Mesothelial cell of epicardium (in vitro differentiated cells): ENCODE measurements around the gene TET1. TPM values are rescaled to one million over a fixed set of nuclear protein-coding genes. Genes with fewer than 3 reads are reported as not detected.
"Not testable (repeated sequence)": the region's sequence is repeated elsewhere in the genome, so short reads cannot be mapped to it uniquely, and the experiment has no call there.

Source experiments
- DNase-seq, 2 experiments: peaks; one replicate each; pipeline ENCODE4 v3.0.0; 2021; ENCODE audit warnings: low spot score in 2 of 2; ENCODE audit not compliant: unreplicated experiment in 2 of 2
- H3K27ac Mint-ChIP-seq: 2 replicates; pipeline ENCODE4 v1.8.0; 2021; ENCODE audit warnings: mixed read lengths
- H3K27me3 Mint-ChIP-seq: 2 replicates; pipeline ENCODE4 v1.8.0; 2021; ENCODE audit warnings: low read depth, mixed read lengths
- H3K36me3 Mint-ChIP-seq: 2 replicates; pipeline ENCODE4 v1.8.0; 2021; ENCODE audit warnings: mixed read lengths
- H3K4me1 Mint-ChIP-seq: 2 replicates; pipeline ENCODE4 v1.8.0; 2021; ENCODE audit warnings: mixed read lengths
- H3K4me3 Mint-ChIP-seq: 2 replicates; pipeline ENCODE4 v1.8.0; 2021; ENCODE audit warnings: mild to moderate bottlenecking, moderate library complexity, mixed read lengths
- H3K9me3 Mint-ChIP-seq: 2 replicates; pipeline ENCODE4 v1.8.0; 2021; ENCODE audit warnings: mixed read lengths
- CTCF ChIP-seq: fragments of 200-600 bp; sonication (generic); IDR thresholded peaks from one replicate; pipeline ENCODE4 v1.5.0; 2021; ENCODE audit warnings: antibody characterized with exemption; ENCODE audit not compliant: unreplicated experiment
- total RNA-seq: library from RNA; stranded (reverse); gene quantifications from 3 replicates; pipeline ENCODE4 v1.2.1, GENCODE V29; 2021

The TET1 gene
- total RNA-seq, 1 donor from 2014 or later, result 35.7 TPM

DNA sequence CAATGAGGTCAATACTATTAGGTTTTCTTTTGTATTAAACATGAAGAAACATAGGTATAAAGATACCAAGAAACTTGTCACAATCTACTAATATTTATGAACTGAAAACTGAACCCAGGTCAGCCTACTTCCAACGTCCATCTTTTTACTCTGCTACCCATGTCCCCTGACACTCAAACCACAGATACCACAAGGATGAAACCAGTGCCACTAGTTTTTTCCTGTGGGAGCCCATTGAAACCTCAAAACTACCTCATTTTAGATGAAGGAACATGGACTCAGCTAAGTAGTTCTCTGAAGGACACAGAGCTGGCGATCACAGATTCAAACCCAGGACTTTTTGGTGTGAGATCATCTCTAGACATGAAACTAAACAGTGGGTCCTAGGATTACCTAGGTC lies 6.8 kb downstream of the TET1 start:
- Mint-ChIP-seq H3K9me3 (no peaks in the 10 kb centered on the region), H3K4me1 (peaks cover 27% of the 10 kb centered on the region), H3K36me3 (no peaks in the 10 kb centered on the region), H3K27ac (peak overlapping the region; percentile 92), H3K27me3 (no peaks in the 10 kb centered on the region), H3K4me3 (no peak overlapping the region)
- no peak for TF ChIP-seq CTCF
- DNase-seq, result no peak

GRCh38 chr10:68572151-68572550 lies 12.0 kb downstream of the TET1 start:
- H3K36me3 Mint-ChIP-seq, result peaks cover 28% of the 10 kb centered on the region
- DNase-seq, result no peak
- no peaks in the 10 kb centered on the region for H3K4me1 Mint-ChIP-seq
- no peak for TF ChIP-seq CTCF
- H3K27me3 Mint-ChIP-seq, result no peaks in the 10 kb centered on the region
- H3K27ac Mint-ChIP-seq, result no peak overlapping the region
- no peak overlapping the region for H3K4me3 Mint-ChIP-seq
- no peaks in the 10 kb centered on the region for H3K9me3 Mint-ChIP-seq

DNA sequence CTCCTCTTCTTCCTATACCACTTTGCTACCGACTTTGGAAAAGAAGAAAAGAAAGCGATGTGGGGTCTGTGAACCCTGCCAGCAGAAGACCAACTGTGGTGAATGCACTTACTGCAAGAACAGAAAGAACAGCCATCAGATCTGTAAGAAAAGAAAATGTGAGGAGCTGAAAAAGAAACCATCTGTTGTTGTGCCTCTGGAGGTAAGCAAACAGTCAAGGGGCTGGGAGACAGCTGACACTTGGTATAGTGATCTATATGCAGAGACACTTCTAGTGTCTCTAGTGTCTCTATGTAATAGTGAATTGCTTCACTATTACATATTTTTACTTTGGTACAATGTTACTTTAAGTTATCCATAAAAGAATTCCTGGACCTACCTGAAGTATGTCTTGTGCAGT lies 13.9 kb downstream of the TET1 start:
- no peak for DNase-seq
- H3K9me3 Mint-ChIP-seq, result no peaks in the 10 kb centered on the region
- H3K36me3 Mint-ChIP-seq, result peaks cover 28% of the 10 kb centered on the region

GRCh38 chr10:68576118-68576517 lies 16.0 kb downstream of the TET1 start:
- Mint-ChIP-seq H3K4me3 (no peak overlapping the region), H3K27ac (no peak overlapping the region), H3K4me1 (no peaks in the 10 kb centered on the region), H3K27me3 (no peaks in the 10 kb centered on the region), H3K9me3 (no peaks in the 10 kb centered on the region), H3K36me3 (peaks cover 28% of the 10 kb centered on the region)
- DNase-seq, result no peak
- peak; percentile 18 for TF ChIP-seq CTCF

More for the DNA sequence above, 13.9 kb downstream of the TET1 start:
- no peaks in the 10 kb centered on the region for H3K4me1 Mint-ChIP-seq
- H3K4me3 Mint-ChIP-seq, result no peak overlapping the region
- H3K27me3 Mint-ChIP-seq, result no peaks in the 10 kb centered on the region
- TF ChIP-seq CTCF, result no peak
- H3K27ac Mint-ChIP-seq, result no peak overlapping the region

DNA sequence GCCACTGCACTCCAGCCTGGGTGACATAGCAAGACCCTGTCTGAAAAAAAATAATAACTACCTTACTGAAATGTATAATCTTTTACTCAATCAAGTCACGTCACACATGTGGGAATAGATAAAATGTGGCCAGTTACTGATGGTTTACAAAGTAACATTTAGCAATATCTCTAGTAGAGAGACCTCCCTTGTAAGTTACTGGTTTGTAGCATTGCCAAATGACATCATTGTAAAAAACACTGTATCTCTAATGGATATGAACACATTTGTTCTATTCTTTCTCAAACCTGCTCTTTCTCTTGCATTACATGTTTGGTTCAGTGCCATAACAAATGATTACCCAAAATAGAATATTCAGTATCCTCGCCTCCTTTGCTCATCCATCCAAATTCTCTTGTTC lies 18.8 kb downstream of the TET1 start:
- no peaks in the 10 kb centered on the region for H3K9me3 Mint-ChIP-seq
- H3K4me3 Mint-ChIP-seq, result no peak overlapping the region
- peaks cover 13% of the 10 kb centered on the region for H3K36me3 Mint-ChIP-seq
- H3K27me3 Mint-ChIP-seq, result no peaks in the 10 kb centered on the region
- DNase-seq, result no peak
- no peak overlapping the region for H3K27ac Mint-ChIP-seq
- TF ChIP-seq CTCF, result no peak
- H3K4me1 Mint-ChIP-seq, result no peaks in the 10 kb centered on the region

GRCh38 chr10:68584187-68584586 lies 24.1 kb downstream of the TET1 start:
- not testable (repeated sequence) for H3K27ac Mint-ChIP-seq, H3K27me3 Mint-ChIP-seq, H3K4me3 Mint-ChIP-seq, H3K4me1 Mint-ChIP-seq, DNase-seq, H3K36me3 Mint-ChIP-seq, H3K9me3 Mint-ChIP-seq
